ENCODE data around the gene TAS2R10. TPM values are rescaled to one million over a fixed set of nuclear protein-coding genes. Genes with fewer than 3 reads are reported as not detected.

The TAS2R10 gene
- total RNA-seq, 1 experiment from 2014 or later, result 2.2 TPM

DNA sequence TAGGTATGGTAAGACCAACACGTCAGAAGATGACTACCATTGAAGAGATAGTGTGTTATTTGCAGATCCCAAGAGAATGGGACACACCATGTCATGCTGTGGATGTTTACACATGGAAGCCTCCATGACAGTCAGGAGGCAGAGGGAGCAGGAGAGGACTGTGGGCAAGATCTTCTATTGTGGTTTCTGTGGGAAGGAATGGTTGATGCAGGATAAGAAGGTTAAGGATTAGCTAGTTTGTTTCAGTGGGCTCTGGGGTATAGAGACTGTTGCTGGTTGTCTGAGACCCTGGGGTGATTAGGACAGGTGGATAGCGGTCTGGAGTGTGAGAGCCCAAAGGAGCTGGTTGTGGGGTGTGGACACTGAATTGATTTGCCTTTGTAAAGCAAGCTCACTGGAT, 47.1 kb downstream of the TAS2R10 start:
- ChIA-PET POLR2A (ENCODE audit: unreplicated experiment) (interaction anchor here (0.6 kb wide), 1 partner anchor 392 kb away, joined by 5 read pairs; no protein-coding TSS in a partner anchor), CTCF (no interaction called here)
- Histone ChIP-seq H2AFZ (no peak overlapping the region), H3K27ac (no peak overlapping the region), H3K4me2 (no peak overlapping the region), H3K79me2 (ENCODE audit: low read depth) (no peaks in the 10 kb centered on the region), H4K20me1 (ENCODE audit: insufficient read depth) (no peaks in the 10 kb centered on the region), H3K4me3 (no peak overlapping the region), H3K9me3 (ENCODE audit: insufficient read depth, low read depth) (no peaks in the 10 kb centered on the region), H3K36me3 (ENCODE audit: low read depth) (no peaks in the 10 kb centered on the region), H3K9me2 (ENCODE audit: insufficient read depth) (no peaks in the 10 kb centered on the region), H3F3A (ENCODE audit: insufficient read depth, low read depth) (no peaks in the 10 kb centered on the region), H3K4me1 (replicated peaks; ENCODE audit: insufficient read depth) (no peaks in the 10 kb centered on the region), H3K27me3 (ENCODE audit: insufficient read depth, low read depth) (no peaks in the 10 kb centered on the region)
- intact Hi-C loops (cut with micrococcal nuclease; ENCODE audit: unreplicated experiment), result no loop called here
- BruUV-seq (replicated peaks), result no TSS peak
- TF ChIP-seq, protein P1, sequence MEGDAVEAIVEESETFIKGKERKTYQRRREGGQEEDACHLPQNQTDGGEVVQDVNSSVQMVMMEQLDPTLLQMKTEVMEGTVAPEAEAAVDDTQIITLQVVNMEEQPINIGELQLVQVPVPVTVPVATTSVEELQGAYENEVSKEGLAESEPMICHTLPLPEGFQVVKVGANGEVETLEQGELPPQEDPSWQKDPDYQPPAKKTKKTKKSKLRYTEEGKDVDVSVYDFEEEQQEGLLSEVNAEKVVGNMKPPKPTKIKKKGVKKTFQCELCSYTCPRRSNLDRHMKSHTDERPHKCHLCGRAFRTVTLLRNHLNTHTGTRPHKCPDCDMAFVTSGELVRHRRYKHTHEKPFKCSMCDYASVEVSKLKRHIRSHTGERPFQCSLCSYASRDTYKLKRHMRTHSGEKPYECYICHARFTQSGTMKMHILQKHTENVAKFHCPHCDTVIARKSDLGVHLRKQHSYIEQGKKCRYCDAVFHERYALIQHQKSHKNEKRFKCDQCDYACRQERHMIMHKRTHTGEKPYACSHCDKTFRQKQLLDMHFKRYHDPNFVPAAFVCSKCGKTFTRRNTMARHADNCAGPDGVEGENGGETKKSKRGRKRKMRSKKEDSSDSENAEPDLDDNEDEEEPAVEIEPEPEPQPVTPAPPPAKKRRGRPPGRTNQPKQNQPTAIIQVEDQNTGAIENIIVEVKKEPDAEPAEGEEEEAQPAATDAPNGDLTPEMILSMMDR (conservative IDR thresholded peaks at IDR 0.05), result no peak
- no peak for TF ChIP-seq EZH2 (IDR thresholded peaks at IDR 0.05; ENCODE audit: low read depth)
- no peak for DNase-seq

Other genes with a start within 250 kb of the TAS2R10 start
- gene MAGOHB, start 212.7 kb downstream of the TAS2R10 start, total RNA-seq (2021), result 53.8 and 91.4 TPM in 2 replicates
- gene STYK1, start 152.3 kb downstream of the TAS2R10 start, total RNA-seq (2021), result 7.8 and 16.9 TPM in 2 replicates
- gene YBX3, start 103.0 kb downstream of the TAS2R10 start, total RNA-seq (2021), result 567 and 613 TPM in 2 replicates
- gene TAS2R7, start 23.7 kb downstream of the TAS2R10 start, total RNA-seq (2021), result not detected in 2 replicates
- not detected in 2 replicates for gene TAS2R8, start 19.1 kb downstream of the TAS2R10 start, total RNA-seq (2021)
- not detected in 2 replicates for gene TAS2R9, start 16.2 kb downstream of the TAS2R10 start, total RNA-seq (2021)
- gene PRR4, start 23.1 kb upstream of the TAS2R10 start, total RNA-seq (2021), result 5.1 and 7.1 TPM in 2 replicates
- gene PRH1, start 57.9 kb upstream of the TAS2R10 start, total RNA-seq (2021), result 14.4 and 17.2 TPM in 2 replicates
- 1.9 and 2.6 TPM in 2 replicates for gene TAS2R13, start 83.2 kb upstream of the TAS2R10 start, total RNA-seq (2021)
- not detected in 2 replicates for gene PRH2, start 102.9 kb upstream of the TAS2R10 start, total RNA-seq (2021)
- gene TAS2R14, start 112.9 kb upstream of the TAS2R10 start, total RNA-seq (2021), result 1.8 and 3.3 TPM in 2 replicates
- 1.6 and 2.3 TPM in 2 replicates for gene TAS2R50, start 160.6 kb upstream of the TAS2R10 start, total RNA-seq (2021)
- gene TAS2R20, start 171.9 kb upstream of the TAS2R10 start, total RNA-seq (2021), result 1.8 and 2.6 TPM in 2 replicates
- 3.3 TPM in 2 replicates for gene TAS2R19, start 196.3 kb upstream of the TAS2R10 start, total RNA-seq (2021)
- 3.1 and 3.5 TPM in 2 replicates for gene TAS2R31, start 205.0 kb upstream of the TAS2R10 start, total RNA-seq (2021)
- gene TAS2R46, start 235.9 kb upstream of the TAS2R10 start, total RNA-seq (2021), result 1.2 and 1.5 TPM in 2 replicates

All from PC-9 (cell line).